PC-9 (cell line): Measurements from ENCODE around the gene DHODH. TPM values are rescaled to one million over a fixed set of nuclear protein-coding genes. Genes with fewer than 3 reads are reported as not detected.

Source experiments
- BruUV-seq: library from RNA; stranded (reverse); fragments of 400-500 nt; replicated peaks from 2 replicates; lab custom pipeline; 2021; lab: Mats Ljungman, UMichigan
- CTCF ChIA-PET: fragments of 300-600 bp; sonication (Branson Sonifier 250); formaldehyde crosslinking; loops from one replicate; lab custom pipeline; 2022; ENCODE audit warnings: antibody characterized with exemption; lab: Charles Lee
- POLR2A ChIA-PET: fragments of 300-600 bp; sonication (Branson Sonifier 250); formaldehyde crosslinking; loops from one replicate; lab custom pipeline; 2022; ENCODE audit warnings: antibody characterized with exemption; ENCODE audit not compliant: unreplicated experiment; lab: Charles Lee
- DNase-seq, 2 experiments: peaks; one replicate each; pipeline versions ENCODE4 v3.0.0 to v3.0.0-alpha.2; 2015 to 2022; ENCODE audit warnings: mixed read lengths in 1 of 2
- H2AFZ ChIP-seq: fragments of 200-600 bp; sonication (generic); 2 replicates; pipeline ENCODE4 v1.8.1; 2017; ENCODE audit warnings: antibody characterized with exemption
- H3F3A ChIP-seq: fragments of 200-600 bp; sonication (generic); 2 replicates; pipeline ENCODE4 v1.8.1; 2017; ENCODE audit warnings: antibody characterized with exemption, mild to moderate bottlenecking, low read depth; ENCODE audit not compliant: insufficient read depth
- H3K27ac ChIP-seq: fragments of 200-600 bp; sonication (generic); 2 replicates; pipeline ENCODE4 v1.6.1; 2016; ENCODE audit warnings: mixed run types
- H3K27me3 ChIP-seq: fragments of 200-600 bp; sonication (generic); 2 replicates; pipeline ENCODE4 v1.6.1; 2016; ENCODE audit warnings: low read depth, mixed run types; ENCODE audit not compliant: insufficient read depth
- H3K36me3 ChIP-seq: fragments of 200-600 bp; sonication (generic); 2 replicates; pipeline ENCODE4 v1.6.1; 2016; ENCODE audit warnings: low read depth, mixed run types
- H3K4me1 ChIP-seq: fragments of 200-600 bp; sonication (generic); replicated peaks from 2 replicates; pipeline ENCODE4 v1.6.1; 2016; ENCODE audit warnings: mixed run types; ENCODE audit not compliant: insufficient read depth
- H3K4me2 ChIP-seq: fragments of 200-600 bp; sonication (generic); 2 replicates; pipeline ENCODE4 v1.6.1; 2017; ENCODE audit warnings: mixed run types
- H3K4me3 ChIP-seq: fragments of 200-600 bp; sonication (generic); 2 replicates; pipeline ENCODE4 v1.6.1; 2016; ENCODE audit warnings: mixed run types
- H3K79me2 ChIP-seq: fragments of 200-600 bp; sonication (generic); 2 replicates; pipeline ENCODE4 v1.6.1; 2017; ENCODE audit warnings: low read depth, mixed run types
- H3K9me2 ChIP-seq: fragments of 200-600 bp; sonication (generic); 2 replicates; pipeline ENCODE4 v1.8.1; 2017; ENCODE audit warnings: mild to moderate bottlenecking; ENCODE audit not compliant: insufficient read depth
- H3K9me3 ChIP-seq: fragments of 200-600 bp; sonication (generic); 2 replicates; pipeline ENCODE4 v1.8.1; 2016; ENCODE audit warnings: low read depth; ENCODE audit not compliant: insufficient read depth
- H4K20me1 ChIP-seq: fragments of 200-600 bp; sonication (generic); 2 replicates; pipeline ENCODE4 v1.8.1; 2017; ENCODE audit not compliant: insufficient read depth
- EZH2 ChIP-seq: fragments of 200-600 bp; sonication (generic); IDR thresholded peaks from 2 replicates; pipeline ENCODE4 v1.8.0; 2017; ENCODE audit warnings: antibody characterized with exemption, low read depth
- intact Hi-C: fragments of 100-400 bp; cut with micrococcal nuclease; formaldehyde crosslinking; loops from one replicate; pipeline ENCODE4 v1.10.0; 2022; ENCODE audit not compliant: unreplicated experiment
- total RNA-seq: library from RNA; stranded (reverse); gene quantifications from 2 replicates; pipeline ENCODE4 v1.2.3, GENCODE V29; 2021
- TF ChIP-seq, protein P1 (sequence below): fragments of 200-600 bp; sonication (generic); conservative IDR thresholded peaks from 2 replicates; pipeline ENCODE4 v1.6.1; 2017; ENCODE audit warnings: mixed run types, antibody characterized with exemption, mild to moderate bottlenecking, moderate library complexity

DHODH gene
- total RNA-seq, 1 experiment from 2014 or later = 10.6 TPM

DNA sequence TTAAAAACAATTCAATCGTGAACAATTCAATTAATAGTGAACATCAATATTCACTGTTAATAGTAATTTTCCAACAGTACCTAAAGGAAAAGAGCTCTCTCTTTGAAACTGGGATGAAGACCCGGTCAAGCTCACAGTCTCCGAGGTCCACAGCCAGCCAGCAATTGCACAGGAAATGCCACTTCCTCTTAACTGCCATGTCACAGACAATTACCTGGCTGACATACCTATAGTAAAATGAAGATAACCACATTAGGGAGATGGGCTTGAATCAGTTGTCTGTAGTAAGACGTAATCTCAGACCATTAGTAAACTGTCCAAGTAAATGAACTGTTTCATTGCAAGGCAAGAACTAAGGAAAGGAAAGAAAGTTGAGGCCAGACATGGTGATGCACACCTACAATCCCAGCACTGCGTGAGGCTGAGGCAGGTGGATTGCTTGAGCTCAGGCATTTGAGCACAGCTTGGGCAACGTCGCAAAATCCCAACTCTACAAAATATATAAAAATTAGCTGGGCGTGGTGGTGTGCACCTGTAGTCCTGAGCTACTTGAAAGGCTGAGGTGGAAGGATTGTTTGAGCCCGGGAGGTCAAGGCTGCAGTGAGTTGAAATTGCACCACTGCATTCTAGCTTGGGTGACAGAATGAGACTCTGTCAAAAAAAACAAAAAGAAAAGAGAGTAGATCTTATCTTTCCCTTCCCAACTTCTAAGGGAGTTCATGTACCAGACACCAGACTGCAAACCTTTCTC is 45.2 kb upstream of the DHODH start:
- intact Hi-C loops = loop anchor here (5.0 kb wide), 1 partner anchor 216 kb away; no protein-coding TSS in a partner anchor
- Histone ChIP-seq H3K27ac (no peak overlapping the region), H3F3A (no peaks in the 10 kb centered on the region), H3K9me2 (no peaks in the 10 kb centered on the region), H3K4me3 (no peak overlapping the region), H3K4me1 (no peaks in the 10 kb centered on the region), H3K36me3 (no peaks in the 10 kb centered on the region), H3K9me3 (no peaks in the 10 kb centered on the region), H3K27me3 (no peaks in the 10 kb centered on the region), H3K4me2 (no peak overlapping the region), H4K20me1 (no peaks in the 10 kb centered on the region), H3K79me2 (no peaks in the 10 kb centered on the region), H2AFZ (no peak overlapping the region)
- TF ChIP-seq EZH2 = no peak
- TF ChIP-seq, protein P1, sequence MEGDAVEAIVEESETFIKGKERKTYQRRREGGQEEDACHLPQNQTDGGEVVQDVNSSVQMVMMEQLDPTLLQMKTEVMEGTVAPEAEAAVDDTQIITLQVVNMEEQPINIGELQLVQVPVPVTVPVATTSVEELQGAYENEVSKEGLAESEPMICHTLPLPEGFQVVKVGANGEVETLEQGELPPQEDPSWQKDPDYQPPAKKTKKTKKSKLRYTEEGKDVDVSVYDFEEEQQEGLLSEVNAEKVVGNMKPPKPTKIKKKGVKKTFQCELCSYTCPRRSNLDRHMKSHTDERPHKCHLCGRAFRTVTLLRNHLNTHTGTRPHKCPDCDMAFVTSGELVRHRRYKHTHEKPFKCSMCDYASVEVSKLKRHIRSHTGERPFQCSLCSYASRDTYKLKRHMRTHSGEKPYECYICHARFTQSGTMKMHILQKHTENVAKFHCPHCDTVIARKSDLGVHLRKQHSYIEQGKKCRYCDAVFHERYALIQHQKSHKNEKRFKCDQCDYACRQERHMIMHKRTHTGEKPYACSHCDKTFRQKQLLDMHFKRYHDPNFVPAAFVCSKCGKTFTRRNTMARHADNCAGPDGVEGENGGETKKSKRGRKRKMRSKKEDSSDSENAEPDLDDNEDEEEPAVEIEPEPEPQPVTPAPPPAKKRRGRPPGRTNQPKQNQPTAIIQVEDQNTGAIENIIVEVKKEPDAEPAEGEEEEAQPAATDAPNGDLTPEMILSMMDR = no peak
- ChIA-PET CTCF (interaction anchor here (0.6 kb wide), 2 partner anchors 82 to 128 kb away, joined by 3 to 12 read pairs; no protein-coding TSS in a partner anchor), POLR2A (interaction anchor here (0.7 kb wide), 1 partner anchor 150 kb away, joined by 4 read pairs; no protein-coding TSS in a partner anchor)
- no peak for DNase-seq
- no TSS peak for BruUV-seq

DNA sequence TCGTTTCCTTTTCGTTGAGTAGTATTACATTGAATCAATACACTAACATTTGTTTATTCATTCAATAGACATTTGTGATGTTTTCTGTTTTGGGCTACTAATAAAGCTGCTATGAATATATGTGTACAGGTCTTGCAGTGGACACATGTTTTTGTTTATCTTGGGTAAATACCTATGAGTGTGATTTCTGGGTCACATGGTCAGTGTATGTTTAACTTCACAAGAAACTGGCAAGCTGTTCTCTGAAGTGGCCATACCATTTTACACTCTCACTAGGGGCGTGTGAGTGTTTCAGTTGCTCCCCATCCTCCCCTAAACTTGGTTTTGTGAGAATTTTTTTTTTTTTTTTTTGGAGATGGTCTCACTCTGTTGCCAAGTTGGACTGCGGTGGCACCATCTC is 43.3 kb upstream of the DHODH start:
- H3K9me3 ChIP-seq = no peaks in the 10 kb centered on the region
- H3K36me3 ChIP-seq = no peaks in the 10 kb centered on the region
- no peak overlapping the region for H2AFZ ChIP-seq
- ChIA-PET CTCF (no interaction called here), POLR2A (no interaction called here)
- H3K4me3 ChIP-seq = no peak overlapping the region
- H4K20me1 ChIP-seq = no peaks in the 10 kb centered on the region
- no peak overlapping the region for H3K27ac ChIP-seq
- no TSS peak for BruUV-seq
- H3K4me1 ChIP-seq = no peaks in the 10 kb centered on the region
- no peaks in the 10 kb centered on the region for H3K9me2 ChIP-seq
- intact Hi-C loops = no loop called here
- no peaks in the 10 kb centered on the region for H3F3A ChIP-seq
- H3K4me2 ChIP-seq = no peak overlapping the region
- TF ChIP-seq EZH2 = no peak
- TF ChIP-seq, protein P1 = no peak
- no peaks in the 10 kb centered on the region for H3K27me3 ChIP-seq
- no peak for DNase-seq
- H3K79me2 ChIP-seq = no peaks in the 10 kb centered on the region

DNA sequence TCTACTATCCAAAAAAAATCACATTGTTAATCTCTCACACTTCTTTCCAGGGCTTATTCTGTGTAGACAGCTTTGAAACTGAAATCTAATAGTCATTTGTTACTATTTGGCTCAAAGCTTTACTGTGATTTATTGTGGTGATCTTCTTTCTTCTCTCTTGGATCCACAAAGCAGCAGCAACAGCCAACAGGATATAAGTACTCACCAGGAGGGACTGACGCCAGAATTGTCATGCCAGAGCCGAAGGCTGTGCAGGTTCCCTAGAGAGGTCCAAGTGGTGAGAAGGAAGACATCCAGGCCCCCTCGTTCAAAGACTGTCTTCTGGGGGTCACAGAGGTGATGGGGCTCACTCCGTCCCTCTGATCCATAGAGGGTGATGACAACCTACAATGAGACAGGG is 41.6 kb upstream of the DHODH start:
- Histone ChIP-seq H3F3A (no peaks in the 10 kb centered on the region), H3K36me3 (no peaks in the 10 kb centered on the region), H3K79me2 (no peaks in the 10 kb centered on the region), H2AFZ (no peak overlapping the region), H4K20me1 (no peaks in the 10 kb centered on the region), H3K9me2 (no peaks in the 10 kb centered on the region), H3K27ac (no peak overlapping the region), H3K4me3 (no peak overlapping the region), H3K9me3 (no peaks in the 10 kb centered on the region), H3K27me3 (no peaks in the 10 kb centered on the region), H3K4me2 (no peak overlapping the region), H3K4me1 (no peaks in the 10 kb centered on the region)
- CTCF ChIA-PET = no interaction called here
- no peak for DNase-seq
- POLR2A ChIA-PET = interaction anchor here (0.6 kb wide), 1 partner anchor 620 kb away, joined by 5 read pairs; no protein-coding TSS in a partner anchor
- intact Hi-C loops = no loop called here
- TF ChIP-seq, protein P1 = no peak
- no peak for TF ChIP-seq EZH2
- BruUV-seq = no TSS peak
